Measurements from ENCODE around the gene RPAP3.

Gene RPAP3

DNA sequence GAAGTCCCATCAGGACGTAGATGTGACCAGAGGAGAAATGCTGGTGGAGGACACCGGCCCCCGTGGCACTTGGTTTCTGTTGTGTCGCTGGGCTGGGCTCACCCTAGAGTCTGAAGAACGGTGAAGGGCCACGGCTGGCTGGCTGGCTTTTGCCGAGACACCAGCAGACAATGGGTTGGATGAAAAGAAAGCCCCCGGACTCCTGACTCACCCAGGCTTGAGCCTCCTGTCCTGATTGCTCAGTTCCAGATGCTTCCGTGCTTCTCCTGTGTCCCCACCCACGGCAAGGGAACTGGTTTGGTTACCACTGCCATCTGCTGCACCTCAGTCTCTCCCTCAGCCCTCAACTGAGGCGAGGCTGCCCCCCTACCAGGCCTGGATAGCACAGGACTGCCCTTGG is 29.8 kb upstream of the RPAP3 start:
- Histone ChIP-seq H3K4me1 (ENCODE audit: insufficient read depth, poor library complexity, severe bottlenecking) (no peaks in the 10 kb centered on the region), H3K27me3 (ENCODE audit: insufficient read depth, poor library complexity, severe bottlenecking) (no peaks in the 10 kb centered on the region), H3K4me3 (ENCODE audit: severe bottlenecking) (no peak overlapping the region), H3K27ac (ENCODE audit: poor library complexity, severe bottlenecking) (no peak overlapping the region), H3K9me3 (ENCODE audit: severe bottlenecking) (no peaks in the 10 kb centered on the region), H3K36me3 (ENCODE audit: low read depth) (no peaks in the 10 kb centered on the region)
- ATAC-seq (ENCODE audit: low read depth) (peak; percentile 21; the same call in 2 of the 3 replicates), DNase-seq (ENCODE audit: low spot score) (peak; percentile 51)
- TF ChIP-seq, protein P1, sequence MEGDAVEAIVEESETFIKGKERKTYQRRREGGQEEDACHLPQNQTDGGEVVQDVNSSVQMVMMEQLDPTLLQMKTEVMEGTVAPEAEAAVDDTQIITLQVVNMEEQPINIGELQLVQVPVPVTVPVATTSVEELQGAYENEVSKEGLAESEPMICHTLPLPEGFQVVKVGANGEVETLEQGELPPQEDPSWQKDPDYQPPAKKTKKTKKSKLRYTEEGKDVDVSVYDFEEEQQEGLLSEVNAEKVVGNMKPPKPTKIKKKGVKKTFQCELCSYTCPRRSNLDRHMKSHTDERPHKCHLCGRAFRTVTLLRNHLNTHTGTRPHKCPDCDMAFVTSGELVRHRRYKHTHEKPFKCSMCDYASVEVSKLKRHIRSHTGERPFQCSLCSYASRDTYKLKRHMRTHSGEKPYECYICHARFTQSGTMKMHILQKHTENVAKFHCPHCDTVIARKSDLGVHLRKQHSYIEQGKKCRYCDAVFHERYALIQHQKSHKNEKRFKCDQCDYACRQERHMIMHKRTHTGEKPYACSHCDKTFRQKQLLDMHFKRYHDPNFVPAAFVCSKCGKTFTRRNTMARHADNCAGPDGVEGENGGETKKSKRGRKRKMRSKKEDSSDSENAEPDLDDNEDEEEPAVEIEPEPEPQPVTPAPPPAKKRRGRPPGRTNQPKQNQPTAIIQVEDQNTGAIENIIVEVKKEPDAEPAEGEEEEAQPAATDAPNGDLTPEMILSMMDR (IDR thresholded peaks at IDR 0.05; ENCODE audit: poor library complexity, severe bottlenecking), result no peak

DNA sequence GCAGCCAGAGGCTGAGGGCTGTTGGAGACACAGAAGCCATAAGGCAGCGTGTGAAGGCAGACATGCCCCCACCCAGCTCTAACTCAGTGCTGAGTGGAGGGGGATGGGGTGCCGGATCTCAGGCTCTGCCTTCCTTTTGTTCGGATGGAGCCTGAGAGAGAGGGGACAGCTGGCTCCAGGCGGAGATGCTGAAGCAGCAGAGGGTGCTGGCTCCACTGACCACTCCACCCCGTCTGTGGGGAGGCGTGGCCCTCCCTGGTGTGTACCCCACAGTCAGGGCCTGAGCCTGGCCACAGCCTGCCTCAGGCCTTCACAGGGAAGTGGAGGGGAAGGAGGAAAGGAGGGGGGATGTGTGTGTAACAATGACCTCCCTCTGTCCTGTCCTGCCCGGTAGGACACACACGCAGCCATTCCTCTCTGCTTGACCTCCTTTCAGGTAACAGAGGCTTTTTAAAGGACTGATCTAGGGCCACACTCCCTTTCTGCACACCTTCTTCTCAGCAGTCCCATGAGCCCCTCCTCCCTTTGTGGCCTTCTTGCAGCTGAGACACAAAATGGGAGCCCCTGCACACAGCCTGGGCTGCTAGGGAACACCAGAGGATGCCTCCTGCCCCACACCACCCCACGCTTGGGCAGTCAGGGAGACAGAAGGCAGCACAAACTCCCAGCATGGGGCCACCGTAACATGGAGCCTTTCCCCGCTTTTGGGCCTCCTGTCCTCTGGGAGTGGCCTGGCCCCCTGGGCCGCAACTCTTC is 29.1 kb upstream of the RPAP3 start:
- Histone ChIP-seq H3K9me3 (ENCODE audit: severe bottlenecking) (no peaks in the 10 kb centered on the region), H3K36me3 (ENCODE audit: low read depth) (no peaks in the 10 kb centered on the region), H3K4me1 (ENCODE audit: insufficient read depth, poor library complexity, severe bottlenecking) (no peaks in the 10 kb centered on the region), H3K27me3 (ENCODE audit: insufficient read depth, poor library complexity, severe bottlenecking) (no peaks in the 10 kb centered on the region), H3K27ac (ENCODE audit: poor library complexity, severe bottlenecking) (no peak overlapping the region), H3K4me3 (ENCODE audit: severe bottlenecking) (no peak overlapping the region)
- TF ChIP-seq, protein P1 (IDR thresholded peaks at IDR 0.05; ENCODE audit: poor library complexity, severe bottlenecking), result no peak
- ATAC-seq (ENCODE audit: low read depth) (no peak), DNase-seq (ENCODE audit: low spot score) (peak; percentile 48)

DNA sequence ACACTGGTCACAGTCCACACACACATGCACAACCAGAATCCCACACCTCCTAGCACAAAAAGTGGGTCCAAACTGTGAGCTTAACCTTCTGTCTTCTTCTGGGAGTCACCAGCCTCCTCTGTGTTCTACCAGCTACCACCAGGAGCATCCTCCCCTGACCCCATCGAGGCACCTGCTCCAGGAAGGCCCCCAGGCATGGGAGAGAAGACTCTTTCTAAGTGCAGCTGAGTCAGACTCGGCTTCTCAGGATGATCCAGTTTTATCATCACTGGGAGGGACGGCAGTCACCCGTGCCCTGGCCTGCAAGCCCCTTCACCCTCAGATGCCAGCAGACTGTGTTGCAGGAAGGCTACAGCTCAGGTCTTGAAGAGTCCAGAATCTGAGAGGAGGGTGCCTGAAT is 27.3 kb upstream of the RPAP3 start:
- TF ChIP-seq, protein P1 (IDR thresholded peaks at IDR 0.05; ENCODE audit: poor library complexity, severe bottlenecking), result no peak
- Histone ChIP-seq H3K4me3 (ENCODE audit: severe bottlenecking) (no peak overlapping the region), H3K4me1 (ENCODE audit: insufficient read depth, poor library complexity, severe bottlenecking) (no peaks in the 10 kb centered on the region), H3K27ac (ENCODE audit: poor library complexity, severe bottlenecking) (no peak overlapping the region), H3K9me3 (ENCODE audit: severe bottlenecking) (no peaks in the 10 kb centered on the region), H3K36me3 (ENCODE audit: low read depth) (no peaks in the 10 kb centered on the region), H3K27me3 (ENCODE audit: insufficient read depth, poor library complexity, severe bottlenecking) (no peaks in the 10 kb centered on the region)
- DNase-seq (ENCODE audit: low spot score) (no peak), ATAC-seq (ENCODE audit: low read depth) (no peak)

DNA sequence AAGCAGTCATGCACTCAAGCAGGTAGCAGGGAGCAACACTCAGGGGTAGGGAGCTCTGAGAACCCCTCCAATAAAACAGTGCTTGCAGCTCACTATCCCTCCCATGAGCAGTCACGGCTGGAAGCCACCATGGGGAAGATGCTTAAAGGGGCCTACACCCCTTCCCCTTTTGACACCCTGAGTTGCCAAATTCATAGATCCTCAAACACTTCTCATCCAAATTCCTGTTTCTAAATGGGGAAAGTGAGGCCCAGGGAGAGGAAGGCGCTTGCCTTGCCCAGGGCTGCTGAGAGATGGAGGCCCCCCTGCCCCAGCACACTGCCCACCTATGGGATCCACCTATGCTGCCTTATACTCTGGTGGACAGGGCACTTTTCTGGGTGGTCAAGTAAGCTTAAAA is 26.7 kb upstream of the RPAP3 start:
- TF ChIP-seq, protein P1 (IDR thresholded peaks at IDR 0.05; ENCODE audit: poor library complexity, severe bottlenecking), result no peak
- no peaks in the 10 kb centered on the region for H3K36me3 ChIP-seq (ENCODE audit: low read depth)
- DNase-seq (ENCODE audit: low spot score), result no peak
- no peak overlapping the region for H3K4me3 ChIP-seq (ENCODE audit: severe bottlenecking)
- no peaks in the 10 kb centered on the region for H3K4me1 ChIP-seq (ENCODE audit: insufficient read depth, poor library complexity, severe bottlenecking)
- no peak overlapping the region for H3K27ac ChIP-seq (ENCODE audit: poor library complexity, severe bottlenecking)
- H3K27me3 ChIP-seq (ENCODE audit: insufficient read depth, poor library complexity, severe bottlenecking), result no peaks in the 10 kb centered on the region
- H3K9me3 ChIP-seq (ENCODE audit: severe bottlenecking), result no peaks in the 10 kb centered on the region
- no peak for ATAC-seq (ENCODE audit: low read depth)

DNA sequence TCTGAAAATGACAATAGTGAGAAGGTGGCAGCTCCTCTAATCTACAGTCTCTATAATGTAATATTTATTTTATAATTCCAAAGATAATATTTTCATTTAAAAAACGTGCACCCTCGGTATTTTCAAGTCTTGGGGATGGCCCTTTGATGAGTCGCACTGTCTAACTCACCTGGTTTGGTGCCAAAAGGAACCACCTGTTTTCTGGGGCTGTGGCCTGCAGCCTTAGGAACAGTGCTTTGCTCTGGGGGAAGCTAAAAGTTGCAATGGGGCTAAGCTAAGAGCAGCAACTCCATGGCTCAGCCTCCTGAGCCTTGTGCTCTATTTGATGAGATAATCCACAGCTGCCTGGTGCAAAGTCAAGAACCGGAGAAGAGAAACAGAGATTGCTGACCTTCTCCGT is 25.9 kb upstream of the RPAP3 start:
- Histone ChIP-seq H3K27ac (ENCODE audit: poor library complexity, severe bottlenecking) (no peak overlapping the region), H3K9me3 (ENCODE audit: severe bottlenecking) (no peaks in the 10 kb centered on the region), H3K4me1 (ENCODE audit: insufficient read depth, poor library complexity, severe bottlenecking) (no peaks in the 10 kb centered on the region), H3K4me3 (ENCODE audit: severe bottlenecking) (no peak overlapping the region), H3K27me3 (ENCODE audit: insufficient read depth, poor library complexity, severe bottlenecking) (no peaks in the 10 kb centered on the region), H3K36me3 (ENCODE audit: low read depth) (no peaks in the 10 kb centered on the region)
- no peak for ATAC-seq (ENCODE audit: low read depth)
- TF ChIP-seq, protein P1 (IDR thresholded peaks at IDR 0.05; ENCODE audit: poor library complexity, severe bottlenecking), result no peak
- DNase-seq (ENCODE audit: low spot score), result no peak

All from RWPE2 (cell line).